Measurements from ENCODE around the gene PCSK6.
"Not testable (repeated sequence)": the region's sequence is repeated elsewhere in the genome, so short reads cannot be mapped to it uniquely, and the experiment has no call there.

The PCSK6 gene

DNA sequence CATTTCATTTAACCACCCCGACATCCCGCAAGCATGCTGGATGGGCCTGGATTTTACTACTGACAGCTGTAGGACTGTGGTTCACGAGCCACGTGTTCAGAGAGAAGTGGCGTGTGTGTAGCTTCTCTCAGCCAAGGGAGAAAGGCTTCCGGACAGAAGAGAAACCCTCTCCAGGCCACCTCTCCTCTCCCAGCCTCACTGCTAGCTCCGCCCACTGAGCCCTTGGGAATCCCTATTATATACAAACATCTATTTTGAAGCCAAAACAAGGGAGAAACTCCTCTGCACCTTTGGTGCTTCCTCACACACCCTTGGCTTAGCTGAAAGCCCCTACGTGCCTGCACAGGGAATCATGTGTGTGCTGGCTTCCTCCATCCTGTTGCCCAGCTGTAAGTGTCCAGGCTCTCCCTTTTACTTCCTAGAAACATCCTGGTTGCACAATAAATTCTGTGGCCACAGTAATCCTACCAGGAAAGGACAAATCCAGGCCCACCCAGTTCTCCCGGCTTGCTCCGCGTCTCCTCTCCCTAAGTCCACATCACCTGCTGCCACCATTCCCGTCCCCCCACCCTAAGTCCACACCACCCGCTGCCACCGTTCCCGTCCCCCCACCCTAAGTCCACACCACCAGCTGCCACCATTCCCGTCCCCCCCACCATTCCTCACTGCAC lies 30.5 kb downstream of the PCSK6 start:
- no peak for FAIRE-seq

DNA sequence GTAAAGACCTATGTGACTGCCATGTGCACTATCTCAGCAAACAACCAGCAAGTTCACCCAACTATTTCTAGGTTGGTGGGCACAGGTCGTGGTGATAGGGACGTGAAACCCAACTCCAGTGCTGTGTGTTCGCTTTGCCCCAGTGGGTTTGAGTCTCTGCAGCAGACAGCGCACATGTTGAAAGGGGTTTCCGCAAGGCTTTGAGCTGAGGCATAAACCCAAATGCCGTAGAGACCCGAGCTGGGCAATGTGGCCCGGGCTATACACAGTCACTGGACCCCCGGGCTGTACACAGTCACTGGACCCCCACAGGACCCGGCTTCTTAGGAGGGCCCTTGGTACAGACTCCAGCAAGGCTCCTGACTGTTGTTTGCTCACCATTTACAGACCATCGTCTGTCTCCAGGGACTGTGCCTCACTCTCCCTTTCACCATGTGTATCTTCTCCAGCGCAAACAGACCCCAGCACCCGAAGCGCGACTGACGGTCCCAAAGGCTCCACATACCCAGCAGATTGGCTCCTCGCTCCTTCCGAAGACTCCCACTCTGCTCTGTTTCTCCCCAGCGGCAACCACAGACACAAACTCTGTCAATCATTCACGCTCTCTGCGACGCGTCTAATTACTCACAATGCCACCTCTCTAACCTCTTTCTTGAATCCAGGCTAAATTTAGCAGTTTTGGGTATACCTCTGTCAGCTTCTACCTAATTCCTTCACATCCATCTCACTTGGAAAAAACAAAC lies 31.2 kb downstream of the PCSK6 start:
- no peak for FAIRE-seq

DNA sequence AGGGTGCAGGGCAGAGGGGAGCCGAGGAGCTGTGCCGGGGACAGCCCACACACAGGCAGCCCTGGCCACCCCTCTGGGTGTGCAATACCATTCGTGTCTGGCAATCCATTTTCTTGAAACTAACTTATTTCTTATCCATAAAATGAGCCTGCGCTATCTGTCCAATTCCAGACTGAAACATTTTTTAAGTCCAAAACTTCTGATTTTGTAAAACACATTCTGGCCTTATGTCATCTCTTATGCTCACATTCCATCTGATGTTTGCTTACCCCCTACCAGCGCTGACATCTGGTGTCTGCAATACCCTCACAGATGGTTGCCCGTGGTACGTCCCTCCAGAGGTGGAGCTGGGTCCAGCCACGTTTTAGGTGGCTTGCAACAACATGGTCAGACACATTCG lies 31.8 kb downstream of the PCSK6 start:
- no peak for FAIRE-seq

DNA sequence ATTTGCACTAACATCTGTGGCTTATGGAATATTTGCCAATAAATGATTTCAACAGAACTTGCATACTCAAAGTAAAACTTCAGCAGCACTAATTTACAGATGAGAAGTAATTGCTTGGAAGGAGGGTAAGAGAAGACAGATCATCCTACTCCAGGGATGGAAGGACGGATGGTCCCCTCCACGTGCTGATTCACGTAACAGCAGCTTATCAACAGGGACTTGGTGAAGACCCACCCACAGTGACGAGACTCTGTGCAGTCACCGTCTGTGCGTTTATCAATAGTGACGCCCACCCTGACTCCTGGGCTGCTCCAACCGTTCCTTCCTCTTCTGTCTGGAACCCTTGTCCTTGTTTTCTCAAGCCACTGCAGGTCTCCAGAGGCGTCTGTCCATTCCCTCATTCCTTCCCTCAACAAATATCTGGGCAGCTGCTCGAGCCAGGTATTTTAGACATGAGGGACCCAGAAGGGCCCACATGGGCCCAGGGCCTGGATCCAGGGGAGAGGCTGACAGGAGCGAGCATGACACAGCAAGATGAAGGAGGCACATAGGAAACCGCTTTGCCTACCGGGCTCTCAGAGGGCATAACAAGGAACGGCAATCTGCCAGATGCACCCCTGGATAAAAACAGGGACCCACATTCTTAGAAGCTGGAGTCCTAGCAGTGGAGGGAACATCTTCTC lies 33.3 kb downstream of the PCSK6 start:
- no peak for FAIRE-seq

DNA sequence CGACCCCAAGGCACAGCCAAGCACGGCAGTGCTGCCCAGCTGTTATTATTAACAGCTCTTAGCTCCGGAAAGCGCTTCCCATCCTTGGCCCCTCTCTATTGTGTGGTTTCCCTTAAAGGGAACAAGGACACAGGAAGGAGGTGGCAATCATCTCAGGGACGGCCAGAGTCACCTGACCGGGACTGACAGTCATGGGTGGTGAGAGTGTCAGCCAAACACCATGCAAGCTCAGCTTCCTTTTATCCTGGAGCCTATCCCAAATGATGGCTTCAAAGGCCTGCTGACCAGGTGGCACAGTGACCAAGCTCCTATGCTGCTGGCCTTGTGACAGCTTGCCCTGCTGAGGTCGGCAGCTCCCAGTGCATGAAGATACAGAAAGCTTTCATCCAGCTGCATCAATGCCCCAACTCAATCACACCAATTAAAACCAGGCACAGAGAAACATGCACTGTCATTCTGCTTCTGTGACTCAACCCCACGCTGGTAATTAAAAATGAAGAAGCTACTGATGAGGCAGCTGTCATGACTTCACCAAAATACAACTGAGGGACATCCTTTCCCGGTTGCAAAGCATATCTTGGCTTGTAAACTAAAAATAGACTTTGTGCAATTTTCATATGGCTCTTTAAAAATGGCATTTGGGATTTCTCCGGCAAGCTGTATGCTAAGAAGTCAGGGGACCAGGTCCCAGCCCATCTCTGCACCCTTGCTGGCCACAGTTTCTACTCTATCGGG lies 34.0 kb downstream of the PCSK6 start:
- FAIRE-seq = no peak

DNA sequence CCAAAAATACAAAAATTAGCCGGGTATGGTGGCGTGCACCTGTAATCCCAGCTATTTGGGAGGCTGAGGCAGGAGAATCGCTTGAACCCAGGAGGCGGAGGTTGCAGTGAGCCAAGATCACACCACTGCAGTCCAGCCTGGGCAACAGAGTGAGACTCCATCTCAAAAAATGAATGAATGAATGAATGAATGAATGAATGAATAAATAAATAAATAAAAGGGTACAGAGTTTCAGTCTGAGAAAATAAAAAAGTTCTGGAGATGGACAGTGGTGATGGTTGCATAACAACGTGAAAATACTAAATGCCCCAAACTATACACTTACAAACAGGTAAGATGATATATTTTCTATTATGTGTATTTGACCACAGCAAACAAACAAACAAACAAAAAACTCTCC lies 34.7 kb downstream of the PCSK6 start:
- not testable (repeated sequence) for FAIRE-seq

DNA sequence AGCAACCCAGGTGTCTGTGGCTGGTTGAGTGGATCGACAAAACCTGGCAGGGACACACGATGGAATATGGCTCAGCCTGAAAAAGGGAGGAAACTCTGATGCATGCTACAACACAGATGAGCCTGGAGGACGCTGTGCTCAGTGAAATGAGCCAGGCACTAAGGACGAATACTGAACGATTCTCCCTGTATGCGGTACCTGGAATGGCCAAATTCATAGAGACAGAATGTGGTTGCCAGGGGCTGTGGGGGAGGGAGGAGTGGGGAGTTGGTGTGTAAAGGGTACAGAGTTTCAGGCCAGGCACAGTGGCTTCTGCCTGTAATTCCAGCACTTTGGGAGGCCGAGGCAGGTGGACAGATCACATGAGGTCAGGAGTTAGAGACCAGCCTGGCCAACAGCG lies 35.1 kb downstream of the PCSK6 start:
- no peak for FAIRE-seq

DNA sequence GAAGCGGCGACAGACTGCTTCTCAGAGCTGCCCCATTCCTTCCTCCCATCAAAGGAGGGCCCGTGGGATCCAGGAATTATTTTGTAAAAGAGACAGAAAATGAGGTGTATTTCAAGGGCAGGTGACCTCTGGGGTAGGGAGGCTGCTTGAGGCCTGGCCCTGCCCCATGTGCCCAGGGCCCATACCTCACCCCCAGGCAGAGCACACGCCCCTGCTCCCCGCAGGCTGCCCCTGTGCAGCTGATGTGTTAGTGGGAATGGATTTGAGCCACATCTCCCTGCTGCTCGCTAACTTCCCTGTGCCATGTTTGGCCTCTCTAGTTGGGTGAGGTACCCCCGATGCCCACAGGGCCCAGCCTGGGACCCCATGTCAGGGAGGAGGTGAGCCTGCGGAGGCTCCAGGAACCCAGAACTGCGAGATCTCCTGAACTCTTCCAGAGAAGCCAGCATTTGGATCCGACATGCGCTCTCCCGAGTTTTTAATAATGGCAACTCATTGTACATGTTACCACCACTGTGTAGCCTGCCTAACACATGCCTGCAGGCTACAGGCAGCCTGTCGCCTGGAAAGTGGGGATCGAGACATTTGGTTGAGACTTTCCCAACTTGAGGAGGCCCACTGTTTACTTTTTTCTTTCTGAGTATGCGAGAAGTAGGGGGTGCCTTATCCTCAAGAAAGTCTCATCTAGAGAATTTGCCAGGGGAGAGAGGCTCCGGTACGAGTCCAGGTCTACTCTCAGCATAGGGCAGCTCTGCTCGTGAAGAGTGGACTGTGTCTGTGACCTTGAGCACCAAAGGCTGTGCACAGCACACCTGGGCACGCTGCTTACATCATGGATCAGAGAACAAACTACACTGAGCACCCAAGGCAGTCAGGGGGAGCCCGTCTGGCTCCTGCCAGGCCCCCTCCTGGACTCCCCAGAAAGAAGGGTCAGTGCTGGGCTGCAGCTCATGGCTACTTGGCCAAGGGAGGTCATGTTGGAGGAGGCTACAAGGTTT lies 36.1 kb downstream of the PCSK6 start:
- FAIRE-seq = no peak

DNA sequence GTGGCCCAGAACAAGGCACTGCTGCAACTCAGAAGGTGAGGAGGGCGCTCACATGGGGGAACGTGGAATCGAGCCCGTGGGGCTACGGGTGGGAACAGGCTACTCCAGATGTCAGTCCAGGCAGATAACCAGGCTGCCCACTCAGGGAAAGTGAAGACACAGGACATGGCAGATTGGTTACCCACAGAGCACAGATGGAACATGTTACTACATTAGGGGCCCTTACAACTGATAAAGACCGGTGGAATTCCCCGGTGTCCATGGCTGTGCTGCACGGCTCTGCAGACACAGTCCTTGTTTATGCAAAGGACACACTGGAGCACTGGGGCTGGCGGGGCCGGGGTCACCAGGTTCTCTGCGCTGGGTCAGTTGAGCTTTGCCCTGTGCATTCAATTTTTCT lies 36.9 kb downstream of the PCSK6 start:
- no peak for FAIRE-seq

DNA sequence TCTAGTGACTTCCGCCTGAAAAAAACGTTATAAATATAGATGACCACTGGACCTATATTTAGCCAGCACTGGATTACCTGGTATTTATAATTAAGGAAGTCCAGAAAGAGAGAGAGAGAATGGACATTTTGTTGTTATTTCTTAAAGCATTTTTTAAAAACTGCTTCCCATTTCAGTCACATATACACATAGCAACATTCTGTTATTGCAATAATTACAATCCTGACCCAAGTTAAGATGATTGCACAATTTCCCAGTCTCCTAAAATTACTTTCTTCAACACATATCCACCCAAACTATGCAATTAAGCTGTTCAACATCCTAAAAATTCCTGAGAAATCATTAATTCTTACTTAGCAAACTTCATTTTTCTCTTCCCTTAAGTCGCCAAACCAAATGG lies 37.7 kb downstream of the PCSK6 start:
- no peak for FAIRE-seq

DNA sequence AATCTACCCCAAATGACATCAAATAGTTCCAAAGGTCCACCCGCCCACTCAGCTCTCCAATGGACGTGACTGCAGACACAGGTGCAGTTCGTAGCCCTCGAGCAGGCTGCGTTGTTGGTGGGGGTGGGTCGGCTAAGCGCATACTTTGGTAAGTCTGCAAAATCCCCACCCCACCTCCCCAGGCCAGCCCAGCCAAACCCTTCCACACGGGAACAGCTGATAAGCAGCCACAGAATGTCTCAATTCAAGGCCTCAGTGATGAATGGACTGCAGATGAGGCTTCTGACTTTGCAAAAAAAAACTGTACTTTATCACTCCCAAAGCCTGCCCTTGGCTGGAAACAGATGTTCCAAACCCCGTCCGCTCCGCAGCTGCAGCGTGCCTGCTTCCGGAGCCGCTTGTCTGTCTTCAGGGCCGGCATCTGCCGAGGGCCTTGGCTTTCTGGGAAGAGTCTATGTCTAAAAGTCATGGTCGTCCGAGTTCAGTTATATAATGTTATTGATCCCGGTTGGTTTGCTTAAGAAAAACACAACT lies 38.2 kb downstream of the PCSK6 start:
- no peak for FAIRE-seq

DNA sequence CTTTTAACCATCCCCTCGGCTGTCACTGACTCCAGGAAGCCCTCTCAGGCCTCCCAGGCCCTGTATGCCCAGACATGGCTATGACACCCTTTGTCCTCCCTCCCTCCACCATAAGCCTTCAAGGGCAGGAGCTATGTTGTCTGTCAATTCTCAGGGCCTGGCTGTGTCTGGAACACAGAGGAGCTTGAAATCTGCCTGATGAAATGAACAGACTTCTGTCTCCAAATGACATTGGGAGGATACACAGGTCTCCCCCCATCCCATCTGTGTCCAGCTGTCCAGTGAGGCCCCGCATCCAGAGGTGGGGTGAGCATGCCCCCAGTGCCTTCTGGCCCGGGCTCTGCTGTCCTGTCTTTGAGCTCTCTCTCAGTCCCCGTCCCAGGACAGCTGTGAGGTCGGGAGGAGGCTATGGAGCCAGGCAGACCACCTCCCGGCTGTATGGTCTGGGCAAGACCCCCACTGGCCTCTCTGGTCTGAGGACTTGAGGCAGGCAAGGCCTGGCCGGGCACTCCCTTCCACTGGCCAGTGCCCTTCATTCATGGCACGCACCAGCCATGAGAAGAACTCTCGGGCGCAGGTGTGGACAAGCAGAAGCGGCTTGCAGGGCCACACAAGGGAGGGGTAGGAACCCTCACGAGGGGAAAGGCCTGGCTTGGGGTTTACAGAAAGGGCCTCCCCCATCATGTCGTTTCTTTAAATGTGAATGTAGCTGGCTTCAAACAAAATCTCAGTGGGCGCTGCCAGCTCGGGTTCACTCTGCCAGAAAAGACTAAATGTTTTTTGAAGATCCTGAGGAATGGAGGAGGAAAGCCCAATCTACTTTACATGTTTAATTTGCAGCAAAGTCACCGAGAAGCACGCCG lies 38.9 kb downstream of the PCSK6 start:
- no peak for FAIRE-seq

DNA sequence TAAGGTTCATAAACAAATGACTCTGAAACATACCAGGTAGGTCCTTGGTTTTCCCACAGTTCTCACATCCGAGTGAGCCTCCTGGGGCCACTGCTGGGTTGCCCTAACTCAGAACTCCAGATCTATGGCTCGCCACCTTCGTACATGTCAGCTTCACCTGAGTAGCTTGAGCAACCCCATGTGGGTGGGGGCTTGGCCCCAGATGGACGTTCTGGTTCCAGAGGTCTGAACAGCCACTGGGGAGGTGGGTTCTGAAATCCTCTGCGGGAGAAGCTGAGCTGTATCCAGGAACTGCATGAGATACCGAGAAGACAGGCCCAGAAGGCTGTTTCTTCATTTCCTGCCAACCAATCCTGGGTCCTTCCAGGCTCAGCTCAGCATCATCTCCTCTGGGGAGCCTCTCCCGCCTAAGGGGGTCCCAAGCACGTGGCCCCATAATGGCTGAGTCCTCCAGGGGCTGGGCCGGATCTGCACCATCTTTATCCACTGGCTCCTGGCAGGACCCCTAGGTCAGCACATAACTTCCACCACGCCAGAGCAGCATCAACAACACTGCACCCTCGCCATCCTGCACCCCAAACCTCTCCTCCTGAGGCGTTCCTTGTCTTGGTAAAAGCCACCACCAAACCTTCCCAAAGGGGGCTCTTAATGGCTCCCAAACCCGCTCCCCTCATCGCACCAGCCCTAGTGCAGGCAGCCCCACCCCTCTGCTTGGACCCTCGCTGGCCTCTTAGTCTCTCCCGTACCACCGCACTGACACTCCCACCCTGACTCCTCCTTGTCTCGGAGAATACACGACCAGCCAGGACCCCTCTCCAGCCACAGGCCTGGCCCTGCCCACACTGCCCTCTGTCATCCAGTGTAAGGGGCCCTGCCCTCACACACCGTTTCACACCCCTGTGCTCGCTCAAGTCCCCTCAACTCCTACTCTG lies 39.8 kb downstream of the PCSK6 start:
- no peak for FAIRE-seq

DNA sequence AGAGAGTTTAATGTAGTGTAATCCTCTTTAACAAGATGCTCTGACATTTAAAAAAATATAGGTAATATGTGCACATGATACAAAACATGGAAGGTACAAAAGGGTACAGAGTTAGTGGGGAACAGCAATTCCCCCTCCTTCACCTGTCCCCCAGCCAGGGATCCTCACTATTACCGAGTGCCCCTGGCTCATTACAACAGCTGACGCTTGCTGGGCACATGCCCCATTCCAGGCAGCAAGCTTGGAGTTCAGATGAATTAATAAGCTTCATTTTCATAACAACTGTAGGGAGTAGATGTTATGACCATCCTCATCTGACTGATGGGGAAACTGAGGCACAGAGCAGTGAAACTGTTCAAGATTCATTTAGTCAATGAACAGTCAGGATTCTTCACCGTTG lies 41.2 kb downstream of the PCSK6 start:
- no peak for FAIRE-seq

DNA sequence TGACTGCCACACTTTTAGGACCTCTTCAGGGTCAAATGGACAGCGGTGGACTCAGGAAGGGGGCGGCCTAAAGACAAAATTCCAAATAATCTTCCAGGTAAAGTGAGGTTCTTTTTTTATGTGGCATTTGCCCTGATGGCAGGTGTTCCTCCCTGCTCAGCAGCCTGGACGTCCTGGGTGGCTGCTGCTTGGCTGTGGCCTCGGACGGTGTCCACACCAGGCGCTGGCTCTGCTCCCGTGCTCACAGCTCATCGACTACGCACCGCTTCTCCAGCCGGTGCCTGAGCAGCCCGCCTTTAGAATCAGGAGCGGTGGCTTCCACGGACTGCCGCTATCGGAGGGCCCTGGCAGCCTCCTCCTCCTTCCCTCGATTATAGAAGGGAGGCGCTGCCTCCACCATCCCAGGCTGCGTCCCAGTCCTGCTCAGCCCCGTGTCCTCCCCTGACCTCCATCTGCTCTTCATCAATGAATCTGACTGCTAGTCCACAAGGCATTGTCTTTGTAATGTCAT lies 41.9 kb downstream of the PCSK6 start:
- no peak for FAIRE-seq

DNA sequence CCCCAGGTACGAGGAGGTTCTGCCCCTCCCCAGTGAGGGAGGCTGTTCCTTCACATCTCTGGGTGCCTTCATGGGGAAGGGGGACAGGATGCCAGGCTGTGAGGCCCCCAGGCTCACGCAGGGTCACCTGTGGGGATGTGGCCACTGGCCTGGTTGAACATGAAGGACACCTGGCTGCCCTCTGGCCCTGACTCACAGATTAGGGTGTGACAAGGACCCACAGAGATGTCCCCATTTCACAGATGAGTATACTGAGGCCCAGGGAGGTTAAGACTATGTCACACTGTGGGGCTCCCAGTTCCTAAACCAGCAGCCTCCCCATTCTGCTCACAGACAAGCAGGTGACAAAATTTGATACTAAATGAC lies 42.4 kb downstream of the PCSK6 start:
- no peak for FAIRE-seq

DNA sequence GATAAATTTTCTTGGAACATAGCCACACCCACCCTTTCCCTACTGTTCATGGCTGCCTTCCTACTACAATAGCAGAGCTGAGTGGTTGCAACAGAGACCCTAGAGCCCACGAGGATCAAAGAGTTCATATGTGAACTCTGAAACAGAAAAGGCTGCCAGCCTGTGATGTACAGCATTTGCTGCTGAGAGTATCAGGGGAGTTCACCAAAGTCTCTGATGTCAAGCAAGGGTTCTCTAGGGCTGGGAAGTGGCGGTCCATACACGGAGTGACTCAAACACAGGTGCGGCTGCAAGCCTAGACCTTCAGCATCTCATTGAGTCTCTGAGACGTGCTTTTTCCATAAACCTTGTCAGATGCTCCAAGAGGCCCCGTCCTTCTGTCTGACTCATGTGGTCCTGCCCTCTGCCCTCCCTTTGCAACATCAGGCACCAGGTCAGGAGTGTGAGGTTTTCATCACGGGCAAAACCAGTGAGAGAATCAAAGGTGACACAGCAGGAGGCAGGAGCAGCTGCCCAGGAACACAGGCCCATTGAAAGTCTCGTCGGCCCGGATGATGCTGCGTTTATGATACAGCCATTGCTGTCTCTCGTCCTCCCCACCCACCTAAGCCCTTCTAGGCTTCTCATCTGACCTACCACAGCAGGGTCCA lies 42.9 kb downstream of the PCSK6 start:
- FAIRE-seq = no peak

DNA sequence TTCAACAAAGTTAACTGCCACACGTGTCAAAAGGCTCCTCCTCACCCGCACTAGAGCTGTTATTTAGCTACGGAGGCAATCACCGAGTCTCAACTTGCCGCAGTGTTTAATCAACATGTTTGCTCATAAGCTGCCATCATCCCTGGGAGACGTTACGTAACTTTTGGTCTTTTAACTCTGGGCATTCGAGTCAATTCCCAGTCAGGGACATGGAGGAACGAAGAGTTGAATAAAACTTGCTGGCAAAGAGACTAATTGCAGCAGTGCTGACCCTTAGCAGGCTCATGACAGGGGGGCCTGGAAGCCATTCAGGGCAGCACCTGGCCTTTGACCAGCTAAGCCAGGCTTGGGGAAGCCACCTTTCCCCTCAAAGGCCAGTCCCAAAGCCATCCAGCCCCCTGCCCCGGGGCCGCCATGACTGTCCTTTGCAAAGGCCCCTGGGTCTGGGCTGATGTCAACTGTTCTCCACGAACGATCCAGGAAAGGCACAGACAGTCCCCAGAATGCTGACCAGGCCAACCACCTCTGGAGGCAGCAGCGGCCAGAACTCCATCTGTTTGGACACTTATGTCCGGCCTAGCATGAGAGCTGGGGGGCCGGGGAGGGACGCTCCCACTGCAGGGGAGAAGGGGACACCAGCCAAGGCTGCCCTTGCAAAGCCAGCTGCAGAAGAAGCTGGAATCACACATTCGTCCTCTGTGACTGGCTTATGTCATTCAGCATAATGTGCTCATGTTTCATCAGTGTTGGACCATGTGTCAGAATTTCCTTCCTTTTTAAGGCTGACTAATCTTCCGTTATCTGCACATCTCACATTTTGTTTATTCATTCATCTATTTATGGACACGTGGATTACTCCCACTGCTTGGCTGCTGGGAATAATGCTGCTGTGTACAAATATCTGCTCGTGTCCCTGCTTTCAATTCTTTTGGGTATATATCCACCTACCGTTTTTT lies 43.7 kb downstream of the PCSK6 start:
- no peak for FAIRE-seq
